Stromal cell of bone marrow (primary cell): ENCODE measurements around the gene RTN4RL2.

Experiments
- DNase-seq: peaks from one replicate; pipeline ENCODE4 v3.0.0-alpha.2; 2012; ENCODE audit warnings: low read depth

Gene RTN4RL2

DNA sequence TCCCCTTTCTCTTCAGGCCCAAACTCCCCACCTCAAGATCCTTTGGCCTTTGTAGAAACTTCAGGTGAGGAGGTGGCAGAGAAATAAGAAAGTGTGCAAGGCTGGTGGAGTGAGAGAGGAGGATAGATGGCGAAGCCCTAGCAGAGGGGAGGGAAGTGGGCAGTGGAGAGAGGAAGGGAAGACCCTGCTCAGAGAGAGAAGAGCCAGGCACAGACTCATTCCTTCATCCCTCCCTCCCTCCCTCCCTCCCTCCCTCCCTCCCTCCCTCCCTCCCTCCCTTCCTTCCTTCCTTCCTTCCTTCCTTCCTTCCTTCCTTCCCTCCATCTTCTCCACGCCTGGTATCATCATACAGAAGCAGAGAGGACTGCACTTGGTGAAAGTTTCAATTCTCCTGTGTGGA, 21.0 kb downstream of the RTN4RL2 start:
- no peak for DNase-seq

- DNase-seq: no peak
Measured at GRCh38 chr11:57481915-57482781, 21.8 kb downstream of the RTN4RL2 start.

DNA sequence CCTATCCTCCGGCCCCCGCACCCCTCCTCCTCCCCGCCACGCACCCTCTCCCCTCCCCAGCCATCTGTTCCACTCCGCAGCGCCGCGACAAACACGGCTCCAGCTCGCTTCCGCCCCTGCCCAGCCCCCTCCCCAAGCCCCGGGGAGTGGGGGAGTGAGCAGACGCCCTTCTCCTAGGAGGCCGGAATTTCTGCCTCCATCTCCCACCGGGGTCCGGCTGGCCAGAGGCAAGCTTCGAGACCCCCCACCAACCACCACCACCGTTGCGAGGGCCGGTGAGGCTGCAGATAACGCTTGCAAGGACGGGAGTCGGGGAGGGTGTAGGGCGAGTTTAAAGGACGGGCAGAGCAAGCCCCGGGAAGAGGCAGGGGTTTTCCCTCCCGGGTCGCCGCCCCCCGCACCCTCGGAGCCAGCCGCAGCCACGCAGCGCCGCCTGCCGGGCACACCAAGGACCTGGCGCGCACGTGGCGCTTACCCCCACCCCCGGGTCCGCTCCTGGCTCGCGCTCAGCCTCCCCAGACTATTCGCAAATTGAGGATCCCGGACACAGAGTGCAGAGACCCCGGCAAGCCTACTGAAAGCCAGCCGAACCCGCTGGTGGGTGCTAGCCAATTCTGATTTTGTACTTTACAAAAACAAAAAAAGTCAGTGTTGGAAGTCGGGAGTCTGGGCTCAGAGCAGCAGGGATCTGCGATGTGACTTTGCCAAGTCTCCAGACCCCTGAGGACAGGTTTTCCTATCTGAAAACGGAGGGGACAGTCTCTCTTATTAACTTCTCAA, 22.6 kb downstream of the RTN4RL2 start:
- no peak for DNase-seq

DNA sequence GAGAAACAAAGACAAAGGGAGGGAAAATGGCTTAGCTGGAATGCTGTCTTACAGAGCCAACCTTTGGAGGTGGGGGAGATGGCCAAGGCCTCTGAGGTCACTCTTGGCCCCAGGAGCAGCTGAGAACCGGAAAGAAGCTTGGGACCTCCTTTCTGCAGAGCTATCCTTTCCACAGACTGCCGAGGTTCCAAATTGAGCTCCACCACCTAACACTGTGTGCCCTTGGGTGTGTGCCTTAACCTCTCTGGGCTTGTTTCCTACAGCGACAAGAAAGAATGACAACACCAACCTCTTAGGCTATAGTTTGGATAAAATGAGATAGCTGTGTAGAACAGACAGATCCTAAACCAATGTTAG, 23.2 kb downstream of the RTN4RL2 start:
- DNase-seq: no peak

DNA sequence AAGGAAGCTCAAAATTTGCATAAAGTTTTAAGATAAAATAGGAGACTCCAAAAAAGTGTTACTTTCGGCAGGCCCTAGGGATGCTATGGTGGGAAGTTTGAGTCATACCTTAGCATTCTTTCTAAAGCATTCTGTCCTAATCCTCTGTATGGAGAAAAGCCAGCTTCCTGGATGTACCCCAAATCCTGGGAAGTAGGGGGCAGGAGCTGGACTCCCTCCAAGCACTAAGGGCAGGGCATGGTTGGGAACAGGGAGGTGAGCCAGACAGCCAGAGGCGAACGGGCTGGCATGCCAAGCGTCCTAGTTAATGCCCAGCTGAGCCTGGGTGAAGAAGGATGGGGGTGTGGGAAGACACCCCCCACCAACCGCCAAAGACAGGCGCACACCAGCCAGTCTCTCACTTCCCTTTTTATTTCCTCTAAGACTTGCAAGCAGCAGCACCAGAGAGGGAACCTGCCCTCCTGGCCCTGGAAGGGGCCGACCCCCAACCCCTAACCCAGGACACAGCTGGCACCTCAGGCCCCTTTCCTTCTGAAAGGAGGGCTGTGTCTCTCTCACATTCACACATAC, 23.9 kb downstream of the RTN4RL2 start:
- DNase-seq: no peak

DNA sequence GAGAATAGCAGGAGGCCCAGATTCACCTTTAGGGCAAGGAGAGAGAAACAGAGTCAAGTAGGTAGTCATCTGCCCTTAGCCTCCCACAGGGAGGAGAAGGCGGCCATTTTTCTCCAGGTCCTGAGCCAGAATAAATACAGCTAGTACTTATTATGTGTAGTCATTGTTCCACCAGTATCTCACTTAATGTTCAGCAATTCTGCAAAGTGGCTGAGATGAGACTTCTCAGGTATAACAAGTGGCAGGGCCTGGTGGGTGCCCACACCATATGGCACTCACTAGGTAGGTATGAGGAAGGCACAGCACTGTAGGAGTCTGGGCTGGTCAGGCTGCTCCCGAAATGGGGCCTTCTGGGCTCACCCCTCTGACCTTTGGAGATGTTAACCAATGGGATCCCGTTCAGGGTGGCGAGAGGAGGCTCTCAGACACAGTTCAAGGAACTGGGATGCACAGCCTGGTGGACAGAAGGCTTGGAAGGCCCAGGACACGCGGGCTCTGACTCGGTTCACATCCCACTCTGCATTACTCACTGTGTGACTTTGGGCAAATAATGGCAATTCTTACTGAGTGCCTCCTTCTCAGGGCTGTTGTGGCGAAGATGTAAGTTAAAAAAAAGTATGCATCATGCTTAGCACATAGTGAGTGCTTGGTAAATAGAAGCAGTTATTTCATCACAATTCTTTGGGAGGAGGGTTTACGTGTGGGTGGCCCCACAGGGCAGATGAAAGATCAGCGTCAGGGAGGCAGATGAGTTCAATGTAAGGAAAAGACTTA, 25.1 kb downstream of the RTN4RL2 start:
- DNase-seq: no peak

DNA sequence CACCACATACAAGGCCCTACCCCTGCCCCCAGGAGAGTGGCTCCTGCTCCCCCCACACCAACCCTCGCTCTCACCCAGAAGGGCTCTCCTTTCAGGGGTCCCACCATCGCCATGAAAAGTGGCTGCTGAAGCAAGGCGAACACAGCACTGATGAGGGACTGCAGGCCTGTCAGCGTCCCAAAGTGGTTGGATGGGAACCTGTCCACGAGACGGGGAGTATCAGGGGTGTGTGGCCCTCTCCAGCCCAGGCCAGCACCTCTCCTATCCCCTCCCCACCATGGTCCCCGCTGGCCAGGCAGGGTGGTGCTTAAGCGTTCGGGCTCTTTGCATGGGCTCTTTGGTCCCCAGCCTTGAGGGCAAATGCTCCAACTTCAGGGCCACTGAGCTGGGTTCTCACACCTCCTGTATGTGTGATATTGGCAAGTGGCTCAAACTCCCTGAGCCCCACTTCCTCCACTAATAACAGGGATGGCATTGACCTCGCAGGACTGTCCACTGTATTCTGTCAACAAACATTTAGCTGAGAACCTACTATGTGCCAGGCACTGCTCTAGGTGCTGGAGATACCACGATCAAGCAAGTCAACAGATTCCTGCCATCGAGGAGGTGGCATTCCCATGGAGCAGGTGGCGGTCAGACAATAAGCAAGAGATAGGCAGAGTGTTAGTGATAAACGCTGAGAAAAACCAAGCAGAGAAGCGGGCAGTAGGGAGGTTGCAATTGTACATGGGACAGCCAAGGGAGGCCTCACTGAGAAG, 26.9 kb downstream of the RTN4RL2 start:
- no peak for DNase-seq

DNA sequence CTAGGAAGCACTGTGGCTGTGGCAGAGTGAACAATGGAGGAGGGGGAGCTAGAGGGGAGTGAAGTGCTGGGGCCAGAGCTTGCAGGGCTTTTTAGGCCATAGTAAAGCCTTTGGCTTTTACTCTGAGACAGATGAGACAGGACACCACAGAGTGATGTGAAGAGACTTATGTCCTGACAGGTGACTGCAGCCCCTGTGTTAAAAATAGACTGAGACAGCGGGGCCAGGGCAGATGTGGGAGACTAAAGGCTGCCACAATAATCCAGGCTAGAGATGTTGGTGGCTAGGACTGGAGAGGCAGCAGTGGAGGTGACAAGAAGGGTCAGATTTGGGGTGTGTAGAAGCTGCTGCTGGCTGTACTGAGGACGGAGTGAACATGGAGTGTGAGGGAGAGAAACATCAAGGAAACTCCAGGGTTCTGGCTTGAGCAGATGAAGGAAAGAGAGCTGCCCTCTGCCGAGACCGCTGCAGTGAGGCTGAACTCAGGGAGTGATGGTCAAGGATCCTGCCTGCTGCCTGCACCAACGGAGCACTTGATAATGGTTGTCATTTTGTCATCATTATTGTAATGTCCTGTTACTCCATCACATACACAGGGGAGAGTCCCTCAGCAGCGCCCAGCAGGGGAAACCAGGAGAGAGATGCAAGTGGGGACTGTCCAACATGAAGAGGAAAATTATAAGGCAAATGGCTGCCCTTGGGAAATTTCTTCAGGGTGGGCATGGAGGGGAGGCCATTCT, 27.8 kb downstream of the RTN4RL2 start:
- DNase-seq: no peak

DNA sequence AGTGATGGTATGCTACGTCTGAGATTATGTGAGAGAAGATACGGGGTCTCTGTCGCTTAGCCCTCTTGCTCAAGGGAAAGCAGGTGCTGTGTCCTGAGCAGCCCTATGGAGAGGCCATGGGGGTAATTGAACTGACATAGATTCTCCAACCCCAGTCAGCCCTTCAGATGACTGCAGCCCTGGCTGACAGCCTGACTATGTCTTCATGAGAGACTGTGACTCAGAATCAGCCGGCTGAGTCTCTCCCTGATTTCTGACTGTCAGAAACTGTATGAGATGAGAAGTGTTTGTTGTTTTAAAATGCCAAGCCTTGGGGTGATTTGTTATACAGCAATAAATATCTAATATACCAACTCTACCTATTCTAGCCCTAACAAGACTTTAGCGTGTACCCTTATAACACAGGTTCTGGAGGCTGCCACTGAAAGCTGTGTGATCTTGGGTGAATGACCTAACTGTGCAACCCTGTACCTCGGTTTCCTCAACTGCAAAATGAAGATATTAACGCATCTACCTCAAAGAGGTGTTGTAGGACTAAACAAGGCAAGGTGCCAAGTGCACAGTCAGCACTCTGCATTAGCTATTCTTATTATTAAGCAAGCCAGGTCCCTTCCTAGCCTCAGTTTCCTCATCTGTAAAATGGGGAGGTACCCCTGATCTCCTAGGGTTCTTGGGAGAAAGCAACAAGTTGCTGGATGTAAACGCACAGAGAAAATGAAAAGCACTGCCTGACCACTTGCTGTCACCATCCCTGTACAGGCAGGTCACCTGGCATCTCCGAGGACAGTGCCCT, 30.3 kb downstream of the RTN4RL2 start:
- DNase-seq: no peak

- no peak for DNase-seq
Measured at GRCh38 chr11:57491371-57492061, 31.2 kb downstream of the RTN4RL2 start.

- DNase-seq: no peak
Measured at GRCh38 chr11:57493507-57494503, 33.5 kb downstream of the RTN4RL2 start.

- DNase-seq: no peak
Measured at GRCh38 chr11:57496109-57496820, 35.9 kb downstream of the RTN4RL2 start.

DNA sequence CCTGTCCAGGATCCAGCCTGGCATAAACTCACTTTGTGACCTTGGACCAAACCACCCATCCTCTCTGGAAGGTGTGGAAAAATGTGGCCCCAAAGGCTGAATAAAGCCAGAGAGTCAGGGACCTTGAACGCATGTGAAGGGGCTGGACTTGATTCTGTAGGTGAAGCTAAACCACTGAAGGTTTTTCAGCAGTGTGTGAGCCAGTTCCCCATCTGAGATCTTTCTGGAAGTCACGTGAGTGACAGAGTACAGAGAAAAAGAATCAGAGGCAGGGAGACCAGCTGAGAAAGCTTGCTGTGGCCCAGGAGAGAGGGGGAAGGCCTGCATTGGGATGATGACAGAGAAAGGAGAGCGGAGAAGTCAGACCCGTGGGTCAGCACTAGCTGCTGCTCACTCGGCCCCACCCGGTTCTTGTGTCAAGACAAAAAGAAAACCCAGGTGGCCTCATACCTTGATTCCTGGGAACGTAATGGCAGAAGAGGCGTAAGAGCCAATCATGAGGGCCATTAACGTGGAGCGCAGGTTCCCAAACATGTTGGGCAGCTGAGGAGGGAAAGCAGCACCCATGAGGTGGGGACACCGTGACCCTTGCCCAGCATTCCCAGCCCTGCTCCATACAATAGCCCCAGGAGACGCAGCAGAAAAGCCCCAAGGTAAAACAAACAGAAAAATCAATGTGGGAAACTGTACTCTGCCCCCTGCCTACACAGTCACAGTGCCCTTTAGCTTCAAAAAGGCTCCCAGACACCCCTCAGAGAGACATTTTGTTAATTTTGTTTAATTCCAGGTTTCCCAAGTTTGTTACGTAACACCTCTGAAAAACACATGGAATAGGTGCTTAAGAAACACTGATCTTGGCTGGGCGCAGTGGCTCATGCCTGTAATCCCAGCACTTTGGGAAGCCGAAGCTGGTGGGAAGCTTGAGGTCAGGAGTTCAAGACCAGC, 37.2 kb downstream of the RTN4RL2 start:
- no peak for DNase-seq

- DNase-seq: no peak
Measured at GRCh38 chr11:57498540-57498939, 38.2 kb downstream of the RTN4RL2 start.

- DNase-seq: peak; percentile 79
Measured at GRCh38 chr11:57499413-57499982, 39.2 kb downstream of the RTN4RL2 start.

DNA sequence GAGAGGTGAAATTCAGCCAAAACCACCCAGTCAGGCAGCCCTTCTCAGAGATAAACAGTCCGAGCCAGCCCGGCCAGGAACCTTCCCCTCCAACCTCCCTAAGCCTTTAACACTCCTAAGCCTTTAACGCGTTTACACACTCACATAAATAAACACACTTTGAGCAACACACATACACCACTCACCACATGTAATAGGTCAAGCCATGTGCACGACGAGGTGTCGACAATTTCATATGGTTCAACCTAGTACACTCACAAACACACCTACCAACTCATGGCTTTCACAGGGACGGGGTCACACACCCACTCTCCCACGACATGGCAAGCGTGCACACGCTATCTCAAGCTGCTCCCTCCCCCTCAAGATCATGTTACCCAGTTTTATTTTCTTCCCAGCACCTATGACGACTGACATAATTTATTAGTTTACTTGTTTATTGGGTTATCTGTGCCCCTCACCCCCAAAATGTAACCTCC, 39.7 kb downstream of the RTN4RL2 start:
- no peak for DNase-seq
